GM10248 (cell line): ENCODE measurements around the gene EVI2A.

ENCODE experiments used
- CTCF ChIA-PET: fragments of 300-600 bp; sonication (Branson Sonifier 250); formaldehyde crosslinking; extraction: SDS; loops from one replicate; lab custom pipeline; 2021; ENCODE audit warnings: antibody characterized with exemption; lab: Yijun Ruan, JAX
- POLR2A ChIA-PET: fragments of 350-650 bp; sonication (Branson Sonifier 250); formaldehyde crosslinking; extraction: SDS; loops from one replicate; lab custom pipeline; 2020; ENCODE audit warnings: antibody characterized with exemption; lab: Yijun Ruan, JAX
- DNase-seq: peaks from one replicate; pipeline ENCODE4 v3.0.0; 2012; ENCODE audit errors: extremely low spot score
- TF ChIP-seq, protein P1 (sequence below): IDR thresholded peaks from 2 replicates; pipeline ENCODE4 v1.5.1; 2012; ENCODE audit warnings: mild to moderate bottlenecking, low read depth; ENCODE audit errors: extremely low read depth, missing control alignments, control extremely low read depth

EVI2A gene

DNA sequence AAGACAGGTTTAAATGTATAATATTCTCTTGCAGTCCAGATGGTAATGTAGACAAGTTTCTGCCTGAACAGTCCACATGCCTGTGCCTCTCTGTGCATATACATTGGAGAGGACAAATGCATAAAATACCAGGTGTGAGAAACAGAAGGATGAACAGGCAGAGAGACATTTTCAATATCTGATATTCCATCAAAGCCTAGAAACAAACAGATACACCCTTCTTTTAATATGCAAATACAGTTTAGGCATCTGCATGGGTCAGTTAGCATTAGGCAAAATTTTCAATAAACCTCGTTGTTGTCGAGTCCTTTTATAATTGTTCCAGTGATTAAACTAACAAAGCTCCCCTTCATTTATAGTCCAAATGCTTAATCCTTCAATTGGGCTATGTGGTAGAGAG, 25.3 kb downstream of the EVI2A start:
- ChIA-PET POLR2A (no interaction called here), CTCF (no interaction called here)
- no peak for DNase-seq
- TF ChIP-seq, protein P1, sequence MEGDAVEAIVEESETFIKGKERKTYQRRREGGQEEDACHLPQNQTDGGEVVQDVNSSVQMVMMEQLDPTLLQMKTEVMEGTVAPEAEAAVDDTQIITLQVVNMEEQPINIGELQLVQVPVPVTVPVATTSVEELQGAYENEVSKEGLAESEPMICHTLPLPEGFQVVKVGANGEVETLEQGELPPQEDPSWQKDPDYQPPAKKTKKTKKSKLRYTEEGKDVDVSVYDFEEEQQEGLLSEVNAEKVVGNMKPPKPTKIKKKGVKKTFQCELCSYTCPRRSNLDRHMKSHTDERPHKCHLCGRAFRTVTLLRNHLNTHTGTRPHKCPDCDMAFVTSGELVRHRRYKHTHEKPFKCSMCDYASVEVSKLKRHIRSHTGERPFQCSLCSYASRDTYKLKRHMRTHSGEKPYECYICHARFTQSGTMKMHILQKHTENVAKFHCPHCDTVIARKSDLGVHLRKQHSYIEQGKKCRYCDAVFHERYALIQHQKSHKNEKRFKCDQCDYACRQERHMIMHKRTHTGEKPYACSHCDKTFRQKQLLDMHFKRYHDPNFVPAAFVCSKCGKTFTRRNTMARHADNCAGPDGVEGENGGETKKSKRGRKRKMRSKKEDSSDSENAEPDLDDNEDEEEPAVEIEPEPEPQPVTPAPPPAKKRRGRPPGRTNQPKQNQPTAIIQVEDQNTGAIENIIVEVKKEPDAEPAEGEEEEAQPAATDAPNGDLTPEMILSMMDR: no peak

DNA sequence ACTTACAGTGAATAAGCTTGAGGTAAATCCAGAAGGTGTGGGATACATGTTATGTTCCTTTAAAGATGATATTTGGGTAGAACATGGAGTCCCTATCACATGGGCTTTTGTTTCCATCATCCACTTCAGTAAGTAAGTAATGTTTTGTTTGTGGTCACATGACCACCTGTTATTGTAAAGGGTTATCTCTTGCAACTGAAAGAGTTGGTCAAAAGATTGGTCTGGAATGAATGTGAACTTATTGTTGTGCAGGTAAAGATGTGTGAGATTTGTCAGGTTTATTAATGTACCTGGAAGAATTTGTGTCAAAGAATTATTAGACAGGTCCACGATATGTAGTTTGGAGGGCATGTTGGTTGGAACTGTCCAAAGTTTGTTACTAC, 25.9 kb downstream of the EVI2A start:
- ChIA-PET CTCF (no interaction called here), POLR2A (no interaction called here)
- DNase-seq: no peak
- TF ChIP-seq, protein P1: no peak

DNA sequence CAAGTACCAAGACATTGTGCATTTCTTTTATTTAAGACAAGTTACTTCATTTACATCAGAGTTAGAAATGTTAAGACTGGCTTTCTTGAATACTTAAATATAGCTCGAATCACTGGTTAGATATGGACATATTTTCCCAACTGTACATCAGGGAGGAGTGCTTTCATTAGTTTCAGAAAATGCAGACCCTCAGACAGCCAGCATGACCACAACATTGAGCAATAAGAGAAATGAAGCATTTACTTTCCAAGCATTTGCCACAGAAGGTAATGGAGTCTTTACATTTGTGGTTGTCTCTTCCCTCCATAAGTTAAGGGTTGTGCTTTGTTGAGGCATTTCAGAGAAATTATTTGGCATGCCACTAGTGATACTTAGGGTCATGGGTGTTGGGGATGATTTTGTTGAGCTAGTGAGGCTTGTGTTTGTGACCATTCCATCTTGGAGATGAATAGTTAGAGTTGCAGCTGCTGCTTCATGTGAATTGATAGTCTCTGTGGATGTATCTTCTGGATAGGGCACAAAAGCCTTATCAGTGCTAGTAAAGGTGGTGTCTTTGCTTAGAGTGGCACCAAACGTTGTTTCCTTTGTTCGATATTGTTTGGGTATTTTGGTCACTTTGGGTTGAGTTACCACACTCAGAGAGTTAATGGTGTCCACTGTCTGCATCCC, 26.5 kb downstream of the EVI2A start:
- no peak for DNase-seq
- ChIA-PET CTCF (interaction anchor here (1.2 kb wide), 1 partner anchor 12 kb away, joined by 5 read pairs; no protein-coding TSS in a partner anchor), POLR2A (no interaction called here)
- TF ChIP-seq, protein P1: no peak

DNA sequence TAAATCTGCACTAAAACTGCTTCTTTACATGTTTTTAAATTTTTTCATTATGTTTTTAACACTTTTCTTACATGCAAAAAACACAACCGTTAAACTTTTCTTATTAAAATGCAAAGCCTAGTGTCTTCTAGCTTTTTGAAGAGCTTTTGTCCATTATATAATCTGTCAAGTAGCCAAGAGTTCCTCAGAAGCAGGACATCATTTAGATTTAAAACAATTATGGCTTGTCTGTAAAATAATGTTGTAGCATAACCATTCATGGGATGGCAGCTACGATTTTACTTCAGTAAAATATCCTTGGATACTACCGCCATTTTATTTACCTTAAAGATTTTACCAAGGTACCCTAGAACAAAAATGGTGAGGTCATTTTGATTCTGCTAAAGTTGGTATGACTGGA, 27.2 kb downstream of the EVI2A start:
- ChIA-PET POLR2A (no interaction called here), CTCF (interaction anchor here (1.2 kb wide), 1 partner anchor 13 kb away, joined by 5 read pairs; no protein-coding TSS in a partner anchor)
- DNase-seq: no peak
- TF ChIP-seq, protein P1: no peak

DNA sequence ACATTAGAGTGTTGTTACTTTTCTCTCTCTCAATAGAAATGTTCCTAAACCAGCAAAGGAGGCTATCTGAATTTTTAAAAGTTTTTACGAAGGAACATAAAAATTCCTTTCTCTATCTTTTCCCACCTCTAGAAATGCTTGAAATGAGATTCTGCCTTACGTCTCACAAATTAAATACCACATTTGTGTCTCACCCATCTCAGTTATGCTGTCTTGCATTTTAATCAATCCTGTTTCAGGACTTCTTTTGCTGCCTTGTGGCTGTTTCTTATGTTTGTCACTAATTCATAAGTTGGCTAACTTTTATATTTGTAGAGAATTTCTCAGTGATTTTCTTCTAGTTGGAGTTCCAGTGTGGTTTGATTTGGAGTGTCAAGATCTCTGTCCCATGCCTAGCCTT, 27.8 kb downstream of the EVI2A start:
- ChIA-PET CTCF (no interaction called here), POLR2A (no interaction called here)

DNA sequence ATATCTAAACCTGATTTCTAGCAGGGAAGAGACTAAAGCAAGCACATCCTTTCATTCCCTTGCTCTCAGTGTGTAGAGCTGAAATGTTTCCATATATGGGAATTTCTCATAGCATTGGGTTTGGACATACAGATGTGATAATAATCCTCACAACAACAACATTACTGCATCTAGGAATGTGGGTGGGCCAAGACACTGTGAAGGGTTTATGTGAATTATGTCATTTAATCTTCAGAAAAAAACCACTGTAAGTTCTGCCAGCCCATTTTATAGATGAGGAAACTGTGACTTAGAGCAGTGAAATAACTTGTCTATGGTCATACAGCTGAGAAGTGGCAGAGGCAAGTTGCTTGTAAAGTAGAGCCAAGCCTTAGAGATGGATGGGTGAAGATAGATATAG, 29.6 kb downstream of the EVI2A start:
- ChIA-PET POLR2A (no interaction called here), CTCF (no interaction called here)
- TF ChIP-seq, protein P1: no peak
- DNase-seq: no peak

More for the DNA sequence above, 27.8 kb downstream of the EVI2A start:
- TF ChIP-seq, protein P1: no peak
- no peak for DNase-seq
